H1 (cell line): ENCODE data around the gene NBEA. TPM values are rescaled to one million over a fixed set of nuclear protein-coding genes. Genes with fewer than 3 reads are reported as not detected.
A peak's percentile ranks its signal among the peaks of the same experiment; 100 is the strongest.

Experiments used
- CTCF ChIA-PET: fragments of 300-600 bp; sonication (Branson Sonifier 250); formaldehyde crosslinking; loops from one replicate; lab custom pipeline; 2021; ENCODE audit not compliant: partially characterized antibody; lab: Charles Lee
- POLR2A ChIA-PET: fragments of 300-600 bp; sonication (Branson Sonifier 250); formaldehyde crosslinking; loops from one replicate; lab custom pipeline; 2021; ENCODE audit warnings: inconsistent platforms; ENCODE audit not compliant: partially characterized antibody; lab: Charles Lee
- DNase-seq, 2 experiments: peaks; one replicate each; pipeline versions ENCODE4 v3.0.0 to v3.0.0-alpha.2; 2010 to 2022; ENCODE audit warnings: low spot score in 2 of 2, low read depth in 1 of 2, mixed read lengths in 1 of 2
- FAIRE-seq: peaks from 2 replicates; lab custom pipeline; 2011; peaks lifted over from hg19 to GRCh38; lab: Jason Lieb, UNC
- H2AFZ ChIP-seq: 2 replicates; pipeline ENCODE4 v1.8.1; 2012; ENCODE audit warnings: low read length, inconsistent platforms
- H2AK5ac ChIP-seq: 2 replicates; pipeline ENCODE4 v1.6.1; 2013; ENCODE audit warnings: low read depth, low read length
- H2BK120ac ChIP-seq: replicated peaks from 2 replicates; pipeline ENCODE3; 2013; ENCODE audit warnings: low read depth, low read length, inconsistent platforms
- H2BK12ac ChIP-seq: 2 replicates; pipeline ENCODE4 v1.6.1; 2013; ENCODE audit warnings: low read depth, low read length
- H2BK15ac ChIP-seq: 2 replicates; pipeline ENCODE4 v1.6.1; 2013; ENCODE audit warnings: low read length
- H2BK20ac ChIP-seq: 2 replicates; pipeline ENCODE4 v1.6.1; 2013; ENCODE audit warnings: low read length
- H2BK5ac ChIP-seq: 2 replicates; pipeline ENCODE4 v1.6.1; 2013; ENCODE audit warnings: low read depth, low read length
- H3K14ac ChIP-seq: 2 replicates; pipeline ENCODE4 v1.6.1; 2013; ENCODE audit warnings: inconsistent platforms; ENCODE audit not compliant: insufficient read length
- H3K18ac ChIP-seq: 2 replicates; pipeline ENCODE4 v1.6.1; 2013; ENCODE audit warnings: low read length; ENCODE audit errors: extremely low read depth
- H3K23ac ChIP-seq: 2 replicates; pipeline ENCODE4 v1.6.1; 2013; ENCODE audit warnings: inconsistent platforms; ENCODE audit not compliant: insufficient read length
- H3K23me2 ChIP-seq: 2 replicates; pipeline ENCODE4 v1.6.1; 2013; ENCODE audit warnings: low read depth, low read length
- H3K27ac ChIP-seq: 2 replicates; pipeline ENCODE4 v1.6.1; 2011; ENCODE audit warnings: low read depth, low read length, inconsistent platforms
- H3K27me3 ChIP-seq, 4 experiments: replicated peaks in 1 of 4; 1 replicate in 1 of 4; 2 replicates in 3 of 4; pipeline versions ENCODE4 v1.6.1 to v1.8.1; 2011 to 2013; ENCODE audit warnings: low read length in 3 of 4, mild to moderate bottlenecking in 3 of 4, inconsistent platforms in 2 of 4, mixed read lengths in 2 of 4, moderate library complexity in 1 of 4; ENCODE audit not compliant: control insufficient read depth in 3 of 4, insufficient read depth in 3 of 4; ENCODE audit errors: extremely low read depth in 1 of 4
- H3K36me3 ChIP-seq, 4 experiments: 2 replicates each; pipeline versions ENCODE4 v1.6.1 to v1.8.1; 2011 to 2013; ENCODE audit warnings: mild to moderate bottlenecking in 4 of 4, low read length in 3 of 4, moderate library complexity in 2 of 4, control low read depth in 1 of 4, inconsistent platforms in 1 of 4; ENCODE audit not compliant: insufficient read depth in 4 of 4, control insufficient read depth in 2 of 4
- H3K4ac ChIP-seq: replicated peaks from 2 replicates; pipeline ENCODE3; 2013; ENCODE audit warnings: low read length, low read depth, mixed read lengths, inconsistent platforms; ENCODE audit not compliant: insufficient read length
- H3K4me1 ChIP-seq, 4 experiments: replicated peaks in 1 of 4; 1 replicate in 1 of 4; 2 replicates in 3 of 4; pipeline versions ENCODE4 v1.6.1 to v1.8.1; 2011 to 2013; ENCODE audit warnings: low read length in 3 of 4, inconsistent platforms in 2 of 4, mixed read lengths in 1 of 4; ENCODE audit not compliant: insufficient read depth in 4 of 4, control insufficient read depth in 3 of 4
- H3K4me2 ChIP-seq, 2 experiments: 2 replicates each; pipeline versions ENCODE4 v1.6.1 to v1.8.1; 2011 to 2013; ENCODE audit warnings: low read depth in 2 of 2, low read length in 2 of 2, control low read depth in 1 of 2, inconsistent platforms in 1 of 2, mild to moderate bottlenecking in 1 of 2; ENCODE audit not compliant: insufficient read depth in 1 of 2
- H3K4me3 ChIP-seq, 4 experiments: fragments of 200-600, 300-600 bp in 1 of 4; sonication (generic), shearing (Covaris generic), sonication (Bioruptor Twin) in 1 of 4; 2 replicates each; pipeline versions ENCODE4 v1.5.1 to v1.8.1; 2011 to 2016; ENCODE audit warnings: low read length in 4 of 4, low read depth in 3 of 4, control low read depth in 2 of 4, inconsistent platforms in 2 of 4, mild to moderate bottlenecking in 2 of 4, mixed read lengths in 1 of 4, moderate library complexity in 1 of 4; ENCODE audit not compliant: insufficient read depth in 2 of 4; ENCODE audit errors: extremely low read depth in 1 of 4
- H3K56ac ChIP-seq: replicated peaks from 2 replicates; pipeline ENCODE3; 2013; ENCODE audit warnings: low read depth, mild to moderate bottlenecking, mixed read lengths, low read length, inconsistent platforms; ENCODE audit not compliant: insufficient read length
- H3K79me1 ChIP-seq: 2 replicates; pipeline ENCODE4 v1.6.1; 2013; ENCODE audit warnings: low read depth, low read length, control low read depth
- H3K79me2 ChIP-seq, 2 experiments: 2 replicates each; pipeline versions ENCODE4 v1.6.1 to v1.8.1; 2012 to 2013; ENCODE audit warnings: low read length in 2 of 2, mild to moderate bottlenecking in 2 of 2, inconsistent platforms in 1 of 2; ENCODE audit not compliant: insufficient read depth in 2 of 2, control insufficient read depth in 1 of 2
- H3K9ac ChIP-seq, 4 experiments: replicated peaks in 1 of 4; 1 replicate in 1 of 4; 2 replicates in 3 of 4; pipeline versions ENCODE4 v1.6.1 to v1.8.1; 2011 to 2013; ENCODE audit warnings: low read depth in 3 of 4, low read length in 3 of 4, control low read depth in 2 of 4, mild to moderate bottlenecking in 2 of 4, moderate library complexity in 2 of 4, inconsistent platforms in 1 of 4; ENCODE audit errors: extremely low read depth in 1 of 4
- H3K9me3 ChIP-seq, 2 experiments: 2 replicates each; pipeline versions ENCODE4 v1.6.1 to v1.8.1; 2012 to 2013; ENCODE audit warnings: mild to moderate bottlenecking in 2 of 2, moderate library complexity in 2 of 2, control low read depth in 1 of 2, inconsistent platforms in 1 of 2, low read depth in 1 of 2, low read length in 1 of 2, mixed read lengths in 1 of 2; ENCODE audit not compliant: insufficient read depth in 2 of 2
- H4K20me1 ChIP-seq, 2 experiments: replicated peaks in 1 of 2; 2 replicates each; pipeline versions ENCODE3 to v1.8.1; 2011 to 2013; ENCODE audit warnings: inconsistent platforms in 2 of 2, low read length in 2 of 2, mild to moderate bottlenecking in 1 of 2; ENCODE audit not compliant: insufficient read depth in 2 of 2, control insufficient read depth in 1 of 2
- H4K5ac ChIP-seq: 2 replicates; pipeline ENCODE4 v1.6.1; 2013; ENCODE audit warnings: low read length, low read depth, mixed read lengths, inconsistent platforms; ENCODE audit not compliant: insufficient read length
- H4K8ac ChIP-seq: 2 replicates; pipeline ENCODE4 v1.8.0; 2013; ENCODE audit warnings: mild to moderate bottlenecking, moderate library complexity, low read length, inconsistent platforms; ENCODE audit not compliant: insufficient read depth; ENCODE audit errors: extremely low read depth
- H4K91ac ChIP-seq: replicated peaks from 2 replicates; pipeline ENCODE3; 2013; ENCODE audit warnings: low read length, mixed read lengths, inconsistent platforms; ENCODE audit not compliant: insufficient read length
- ATF3 ChIP-seq: IDR thresholded peaks from 2 replicates; pipeline ENCODE4 v1.6.1; 2011; ENCODE audit warnings: low read depth, mild to moderate bottlenecking, low read length; ENCODE audit not compliant: insufficient read depth
- CBX5 ChIP-seq: fragments of 300-800, 300-1000 bp; sonication (generic); IDR thresholded peaks from 2 replicates; pipeline ENCODE4 v1.7.1; 2016; ENCODE audit warnings: antibody characterized with exemption, low read length, low read depth
- EGR1 ChIP-seq: IDR thresholded peaks from 2 replicates; pipeline ENCODE4 v1.6.1; 2011; ENCODE audit warnings: low read depth, low read length, borderline replicate concordance
- EP300 ChIP-seq, 2 experiments: IDR thresholded peaks; 1 replicate in 1 of 2; 2 replicates in 1 of 2; pipeline ENCODE4 v1.6.1; 2011 to 2012; ENCODE audit warnings: low read depth in 2 of 2, low read length in 2 of 2, mild to moderate bottlenecking in 2 of 2, borderline replicate concordance in 1 of 2, inconsistent platforms in 1 of 2, moderate library complexity in 1 of 2
- JUND ChIP-seq: IDR thresholded peaks from 2 replicates; pipeline ENCODE4 v1.6.1; 2011; ENCODE audit warnings: mild to moderate bottlenecking, improper control_type of control experiment, low read length
- KDM4A ChIP-seq: IDR thresholded peaks from one replicate; pipeline ENCODE4 v1.7.1; 2012; ENCODE audit warnings: low read depth, mild to moderate bottlenecking, moderate library complexity, low read length, inconsistent platforms; ENCODE audit not compliant: severe bottlenecking
- NRF1 ChIP-seq: IDR thresholded peaks from 2 replicates; pipeline ENCODE4 v1.6.1; 2011; ENCODE audit warnings: mild to moderate bottlenecking, low read depth, low read length, improper control_type of control experiment
- POLR2A ChIP-seq, 2 experiments: IDR thresholded peaks; 1 replicate in 1 of 2; 2 replicates in 1 of 2; pipeline ENCODE4 v1.6.1; 2011; ENCODE audit warnings: low read depth in 2 of 2, low read length in 2 of 2, mild to moderate bottlenecking in 2 of 2; ENCODE audit errors: control extremely low read depth in 1 of 2
- POLR2AphosphoS5 ChIP-seq: IDR thresholded peaks from 2 replicates; pipeline ENCODE4 v1.6.1; 2011; ENCODE audit warnings: low read depth, low read length
- SRF ChIP-seq: IDR thresholded peaks from 2 replicates; pipeline ENCODE4 v1.6.1; 2011; ENCODE audit warnings: mild to moderate bottlenecking, low read depth, low read length, moderate library complexity
- TAF7 ChIP-seq: optimal IDR thresholded peaks from 2 replicates; pipeline ENCODE3; 2011; ENCODE audit warnings: low read depth, mild to moderate bottlenecking, inconsistent platforms, low read length, moderate library complexity, borderline replicate concordance
- YY1 ChIP-seq: IDR thresholded peaks from 2 replicates; pipeline ENCODE4 v1.6.1; 2011; ENCODE audit warnings: low read depth, mild to moderate bottlenecking, low read length
- WGBS, 2 experiments: shearing (Covaris generic) in 1 of 2; methylation state at CpG; one replicate each; pipeline versions ENCODE4 v1.1.6 to v1.1.7; 2013 to 2015; ENCODE audit warnings: low lambda C conversion rate in 2 of 2, mixed read lengths in 2 of 2, inconsistent platforms in 1 of 2, low coverage in 1 of 2, missing lambda C conversion rate in 1 of 2; ENCODE audit not compliant: insufficient replicate concordance in 2 of 2, insufficient coverage in 1 of 2, insufficient read length in 1 of 2; ENCODE audit errors: extremely low coverage in 1 of 2, missing lambda C conversion rate in 1 of 2; 5-methylcytosine and 5-hydroxymethylcytosine counted together
- polyA plus RNA-seq, 7 experiments: library from polyadenylated mRNA; depleted of rRNA in 3 of 7; stranded (reverse) in 5 of 7; unstranded in 2 of 7; fragments of >200 nt in 5 of 7; fragments of 200-250 nt in 2 of 7; gene quantifications; 1 replicate in 5 of 7; 2 replicates in 1 of 7; 4 replicates in 1 of 7; pipeline versions ENCODE4 v1.2.1 to v1.2.3, GENCODE V29; 2011 to 2013; ENCODE audit warnings: missing spikeins in 2 of 7, mixed read lengths in 2 of 7
- total RNA-seq: library from RNA; stranded (reverse); fragmentation: NEBNext Ultra II Directional; extraction: Animal tissue kit (Norgen Biotek cat#: 25700); gene quantifications from 2 replicates; pipeline ENCODE4 v1.2.1, GENCODE V29; 2021

NBEA gene
- total and polyA plus RNA-seq, 2 of the 8 experiments (the other 6 are each of a cell fraction or from before 2014, with no cell fraction given), result 14.2 to 21.5 TPM

GRCh38 chr13:35388441-35389355 lies 446.6 kb downstream of the NBEA start:
- WGBS, 2 experiments, result 63% methylated on average over 5 of the region's 5 CpGs; no CpG with 5 or more reads in 1 of the 2 experiments
- no peaks in the 10 kb centered on the region for H4K20me1 ChIP-seq
- H3K79me2 ChIP-seq, result no peaks in the 10 kb centered on the region
- H3K23ac ChIP-seq, result no peak overlapping the region
- no peak overlapping the region for H2BK15ac ChIP-seq
- H3K23me2 ChIP-seq, result no peaks in the 10 kb centered on the region
- H3K36me3 ChIP-seq, result no peaks in the 10 kb centered on the region
- no peak overlapping the region for H2AFZ ChIP-seq
- peak overlapping the region in 1 of 2 experiments; percentile 9; a peak in 1 of 4 replicates for H3K4me2 ChIP-seq
- DNase-seq, result no peak
- no peak overlapping the region for H2BK12ac ChIP-seq
- no peak overlapping the region for H2BK120ac ChIP-seq
- H3K14ac ChIP-seq, result no peak overlapping the region
- no peak overlapping the region for H4K8ac ChIP-seq
- H3K79me1 ChIP-seq, result no peaks in the 10 kb centered on the region
- FAIRE-seq, result no peak
- no peaks in the 10 kb centered on the region for H3K9me3 ChIP-seq
- POLR2A ChIA-PET, result no interaction called here
- H4K5ac ChIP-seq, result no peak overlapping the region
- CTCF ChIA-PET, result no interaction called here
- H3K27me3 ChIP-seq, result no peaks in the 10 kb centered on the region
- H3K4ac ChIP-seq, result no peak overlapping the region
- H2BK20ac ChIP-seq, result no peak overlapping the region
- no peaks in the 10 kb centered on the region; a peak in 1 of 7 replicates for H3K4me1 ChIP-seq
- H3K18ac ChIP-seq, result no peak overlapping the region
- H3K4me3 ChIP-seq, result no peak overlapping the region
- H4K91ac ChIP-seq, result no peak overlapping the region
- no peak overlapping the region for H3K9ac ChIP-seq
- no peak overlapping the region for H2BK5ac ChIP-seq
- H3K56ac ChIP-seq, result no peak overlapping the region
- no peak overlapping the region; the same call in 1 of the 2 replicates for H3K27ac ChIP-seq
- no peak overlapping the region for H2AK5ac ChIP-seq
- TF ChIP-seq KDM4A, result no peak
- no peak for TF ChIP-seq YY1
- TF ChIP-seq CBX5, result no peak
- TF ChIP-seq TAF7, result no peak
- TF ChIP-seq ATF3, result no peak
- TF ChIP-seq POLR2A (IDR thresholded peaks at IDR 0.05; ENCODE audit: control extremely low read depth in 1 of 2, low read depth in 2 of 2, low read length in 2 of 2), result no peak
- no peak for TF ChIP-seq JUND
- TF ChIP-seq SRF, result no peak
- TF ChIP-seq EP300 (IDR thresholded peaks at IDR 0.05; ENCODE audit: borderline replicate concordance in 1 of 2, low read depth in 2 of 2, low read length in 2 of 2), result no peak
- TF ChIP-seq POLR2AphosphoS5, result no peak
- TF ChIP-seq EGR1, result no peak
- no peak for TF ChIP-seq NRF1
